Activated T-cell treated with anti-CD3 and anti-CD28 coated beads, Interleukin-2, amount 50 U/mL, for 48 hours (primary cell): ENCODE results near the gene CUX1.

ENCODE experiments used
- DNase-seq, 2 experiments: peaks; one replicate each; pipeline ENCODE4 v3.0.0-alpha.2; 2020

Gene CUX1

DNA sequence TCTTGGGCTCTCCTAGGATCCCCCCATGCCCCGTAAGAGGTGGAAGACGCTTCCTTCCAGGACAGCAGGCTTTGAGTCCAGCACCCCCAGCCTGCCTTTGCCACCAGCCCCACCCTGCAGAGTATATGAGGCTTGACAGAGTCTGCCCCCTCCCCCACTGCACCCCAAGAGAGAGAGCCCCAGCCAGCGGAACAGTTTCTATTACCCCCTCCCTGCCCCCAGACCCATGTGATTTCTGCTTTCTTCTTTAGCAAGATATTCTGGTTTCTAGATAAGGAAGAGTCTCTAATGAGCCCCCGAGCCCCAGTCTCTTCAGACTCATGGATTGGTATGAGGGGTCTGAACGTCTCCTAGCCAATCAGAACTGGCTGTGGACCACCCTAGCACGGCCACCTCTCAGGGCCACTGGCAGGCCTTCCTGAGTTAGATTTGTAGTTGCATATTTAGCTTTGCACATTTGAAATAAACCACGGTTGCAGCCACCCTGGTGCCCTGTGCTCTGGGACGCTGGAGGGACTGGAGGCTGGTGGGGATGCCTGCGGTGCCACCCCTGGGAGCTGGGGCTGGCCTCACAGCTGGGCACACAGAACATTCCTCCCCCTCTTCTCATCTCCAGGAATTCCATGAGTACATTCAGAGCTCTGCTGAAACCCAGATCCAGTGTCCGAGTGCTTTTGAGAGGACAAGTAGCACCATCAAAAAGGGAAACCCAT, 466.2 kb downstream of the CUX1 start:
- DNase-seq, result no peak

DNA sequence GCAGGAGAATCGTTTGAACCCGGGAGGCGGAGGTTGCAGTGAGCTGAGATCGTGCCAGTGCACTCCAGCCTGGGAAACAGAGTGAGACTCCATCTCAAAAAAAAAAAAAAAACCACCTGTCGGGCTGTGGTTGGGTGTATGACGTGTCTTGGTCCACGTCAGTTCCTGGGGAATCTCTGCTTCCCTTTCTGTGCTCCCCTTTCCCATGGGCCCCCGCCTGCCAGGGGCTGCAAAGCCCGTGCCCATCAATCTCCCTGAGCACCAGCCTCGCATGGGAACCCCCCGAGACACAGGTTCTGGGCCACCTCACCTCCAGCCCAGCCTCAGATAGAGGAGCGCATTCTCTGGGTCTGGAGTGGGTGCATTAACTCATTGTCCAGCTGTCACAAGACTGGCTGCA, 467.0 kb downstream of the CUX1 start:
- DNase-seq, result peak; percentile 35 to 43

- no peak for DNase-seq
These were observed 467.6 kb downstream of the CUX1 start for GRCh38 chr7:102284891-102285539.

GRCh38 chr7:102285540-102286236, 468.3 kb downstream of the CUX1 start:
- DNase-seq, result no peak

DNA sequence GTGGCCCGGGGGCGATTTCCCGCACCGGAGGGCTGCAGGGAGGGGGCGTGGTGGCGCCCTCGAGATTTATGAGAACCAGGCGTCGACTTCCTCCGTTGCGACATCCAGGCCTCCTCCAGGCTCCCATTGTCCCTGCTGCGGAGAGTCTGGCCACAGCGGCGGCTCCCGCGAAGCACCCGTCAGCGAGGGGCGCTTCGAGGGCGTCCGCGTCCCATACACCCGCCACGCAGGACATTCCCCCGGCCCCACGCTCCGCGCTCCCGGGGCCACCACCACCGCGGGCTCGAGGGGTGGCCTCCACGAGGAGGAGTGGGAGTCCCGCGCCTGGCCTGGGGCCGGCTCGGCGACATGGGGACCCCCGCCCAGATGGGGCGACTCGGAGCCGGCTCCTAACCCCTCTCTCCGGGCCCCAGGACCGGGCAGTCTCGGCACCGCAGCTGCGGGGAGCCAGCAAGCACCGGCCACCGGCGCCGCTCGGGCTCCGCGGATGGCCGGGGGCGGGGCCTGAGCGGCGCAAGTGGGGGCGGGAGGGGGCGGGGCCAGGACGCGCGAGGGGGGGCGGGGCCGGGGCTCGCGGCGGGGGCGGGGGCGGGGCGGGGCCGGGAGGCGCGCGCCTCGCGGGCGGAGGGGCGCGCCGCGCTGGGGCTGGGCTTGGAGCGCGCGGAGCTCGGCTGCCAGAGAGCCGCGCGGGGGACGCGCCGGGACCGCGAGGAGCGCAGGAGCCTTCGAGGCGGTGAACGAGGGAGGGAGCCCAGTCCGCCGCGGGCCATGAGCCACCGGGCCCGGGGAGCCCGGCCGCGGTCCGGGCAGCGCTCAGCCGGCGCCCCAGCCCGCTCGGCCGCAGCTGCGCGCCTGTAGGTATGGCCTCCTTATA, 469.0 kb downstream of the CUX1 start, which contains the start of gene SH2B2:
SH2B2 (plus strand) TSS at position 632 of the 874 bp plus-strand sequence. CDS start 13,683 bp downstream, outside the sequence.
- DNase-seq, result peak; percentile 67 to 72

DNA sequence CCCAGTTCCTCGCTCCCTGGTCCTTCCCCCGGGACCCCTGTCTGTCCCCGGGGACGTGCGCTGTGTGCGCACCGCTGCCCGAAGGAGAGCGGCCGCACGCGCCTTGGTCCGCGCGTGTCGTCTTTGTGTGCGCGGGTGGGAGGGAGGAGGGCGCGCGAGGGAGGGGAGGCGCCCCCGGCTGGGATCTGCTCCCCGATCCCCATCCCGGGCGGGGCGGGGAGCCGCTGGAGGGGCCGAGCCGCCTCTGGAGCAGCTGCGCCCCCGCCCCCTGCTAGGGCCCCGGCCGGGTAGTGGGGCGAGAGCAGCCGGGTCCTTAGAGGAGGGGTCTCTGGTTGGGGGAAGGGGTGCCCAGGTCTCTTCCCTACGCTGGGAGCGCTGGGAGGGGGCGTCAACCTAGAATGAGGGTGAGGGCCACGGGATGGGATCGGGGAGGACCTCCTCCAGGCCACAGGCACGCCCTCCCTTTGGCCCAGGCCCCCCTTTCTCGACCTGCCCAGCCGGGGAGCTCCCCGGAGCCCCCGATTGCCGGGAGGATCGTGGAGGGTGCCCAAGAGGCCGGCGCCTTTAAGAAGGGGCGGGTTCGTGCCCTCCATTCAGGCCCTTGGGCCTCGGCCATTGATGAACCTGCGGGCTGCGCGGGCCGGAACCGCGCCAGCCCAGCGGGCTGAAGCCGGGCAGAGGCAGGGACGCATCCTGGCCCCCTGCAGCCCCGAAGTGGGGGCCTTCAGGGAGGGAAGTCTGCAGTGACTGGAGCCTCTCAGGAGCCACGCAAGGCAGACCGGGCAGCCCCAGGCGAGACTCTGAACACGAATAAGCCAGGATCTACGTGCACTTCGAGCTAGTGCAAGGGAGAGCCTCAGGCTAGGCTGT, 469.9 kb downstream of the CUX1 start:
- DNase-seq, result peak; percentile 45 to 58

DNA sequence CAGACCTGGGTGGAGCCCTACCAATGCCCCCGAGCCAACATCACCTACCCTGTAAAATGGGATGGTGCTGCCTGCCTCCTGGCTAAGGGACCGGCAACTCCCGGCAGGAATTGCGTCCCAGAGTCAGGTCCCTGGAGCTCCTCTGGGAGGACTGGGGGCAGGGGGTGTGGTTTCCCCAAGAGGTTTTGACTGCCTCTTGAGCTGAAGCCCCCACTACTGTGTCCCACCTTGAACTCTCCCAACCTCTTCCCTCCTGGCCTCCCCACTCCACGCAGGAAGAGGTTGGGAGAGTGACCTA, 470.5 kb downstream of the CUX1 start:
- DNase-seq, result no peak

- no peak for DNase-seq
These were observed 471.0 kb downstream of the CUX1 start for GRCh38 chr7:102288285-102288930.

DNA sequence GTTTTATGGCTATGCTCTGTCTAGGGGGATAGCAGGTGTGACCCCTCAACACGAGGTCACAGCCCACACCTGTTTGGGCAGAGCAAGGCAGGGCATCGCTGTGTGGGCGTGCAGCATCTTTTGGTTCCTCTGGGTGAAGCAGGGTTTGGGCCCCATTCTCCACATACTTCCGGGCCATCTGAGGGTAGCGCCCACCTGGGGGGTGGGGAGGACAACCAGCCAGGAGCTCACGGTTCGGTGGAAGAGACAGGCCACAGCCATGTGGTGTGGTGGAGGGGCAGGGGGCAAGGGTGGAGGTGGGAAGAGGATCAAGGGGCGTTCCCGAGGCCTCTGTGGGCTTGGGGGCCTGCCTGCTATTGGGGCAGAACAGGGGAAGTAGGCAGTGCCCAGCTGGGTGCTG, 471.6 kb downstream of the CUX1 start:
- no peak for DNase-seq

DNA sequence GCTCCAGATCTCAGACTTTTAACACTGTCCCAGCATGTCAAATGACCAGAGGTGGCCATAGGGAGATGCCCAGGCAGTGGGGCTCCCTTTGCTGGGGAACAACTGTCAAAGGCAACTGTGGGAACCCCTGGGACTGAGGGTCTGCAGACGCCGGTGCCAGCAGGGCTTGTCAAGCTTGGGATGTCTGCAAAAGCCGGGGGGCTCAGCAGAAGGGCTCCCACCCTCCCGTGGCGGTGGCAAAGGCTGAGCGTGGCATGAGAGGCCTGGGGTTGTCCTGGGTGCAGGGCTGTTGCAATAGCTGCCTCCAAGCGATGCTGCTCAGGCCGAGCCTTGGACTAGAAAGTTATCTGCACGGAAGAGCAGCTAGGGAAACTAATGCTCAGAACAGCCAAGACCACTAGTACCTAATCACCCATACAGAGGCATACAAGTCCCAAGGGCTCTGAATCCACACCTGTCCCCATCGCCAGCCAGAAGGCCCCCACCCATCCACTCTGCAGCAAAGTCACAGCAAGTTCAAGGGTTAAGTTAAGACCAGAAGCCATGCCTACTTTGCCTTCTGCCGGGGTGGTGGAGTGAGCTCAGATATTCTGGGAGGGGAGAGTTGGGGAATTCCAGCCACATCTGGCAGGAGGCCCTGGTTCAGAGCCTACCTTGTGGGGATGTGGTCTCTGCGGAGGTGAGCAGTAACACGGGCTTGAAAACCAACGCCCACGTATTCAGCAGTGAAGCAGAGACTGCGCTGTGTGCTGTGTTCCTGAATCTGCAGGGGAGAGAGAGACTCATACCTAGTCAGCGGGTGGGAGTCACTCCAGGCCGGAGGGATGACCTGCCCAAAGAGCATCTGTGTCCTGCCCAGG, 473.9 kb downstream of the CUX1 start:
- DNase-seq, result peak; percentile 43 to 57

- DNase-seq, result no peak
These were observed 474.5 kb downstream of the CUX1 start for GRCh38 chr7:102291916-102292267.

GRCh38 chr7:102292813-102293798, 475.7 kb downstream of the CUX1 start:
- DNase-seq, result no peak

DNA sequence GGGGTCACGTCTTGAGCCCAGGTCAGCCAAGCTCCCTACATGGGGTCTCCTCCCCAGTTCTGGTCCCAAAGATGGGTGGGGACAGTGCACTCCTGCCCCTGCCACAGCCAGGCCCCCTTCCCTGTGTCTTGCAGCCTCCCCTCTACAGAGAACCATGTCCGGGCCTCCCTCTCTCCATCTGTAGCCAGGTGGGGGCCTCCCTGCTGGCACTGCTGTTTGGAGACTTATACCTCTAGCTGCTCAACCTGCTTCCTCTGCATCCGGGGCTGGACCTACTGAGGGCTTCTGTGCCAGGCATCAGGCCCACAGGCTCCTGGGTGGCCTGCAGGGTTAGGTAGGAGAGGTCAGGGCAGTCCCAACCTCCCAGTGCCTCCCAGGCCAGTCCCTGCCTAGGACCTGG, 477.2 kb downstream of the CUX1 start:
- no peak for DNase-seq

GRCh38 chr7:102295346-102296178, 478.1 kb downstream of the CUX1 start:
- no peak for DNase-seq

- DNase-seq, result no peak
These were observed 478.7 kb downstream of the CUX1 start for GRCh38 chr7:102296179-102296438.

- no peak for DNase-seq
These were observed 479.1 kb downstream of the CUX1 start for GRCh38 chr7:102296514-102296913.

GRCh38 chr7:102297487-102298218, 480.2 kb downstream of the CUX1 start:
- no peak for DNase-seq

DNA sequence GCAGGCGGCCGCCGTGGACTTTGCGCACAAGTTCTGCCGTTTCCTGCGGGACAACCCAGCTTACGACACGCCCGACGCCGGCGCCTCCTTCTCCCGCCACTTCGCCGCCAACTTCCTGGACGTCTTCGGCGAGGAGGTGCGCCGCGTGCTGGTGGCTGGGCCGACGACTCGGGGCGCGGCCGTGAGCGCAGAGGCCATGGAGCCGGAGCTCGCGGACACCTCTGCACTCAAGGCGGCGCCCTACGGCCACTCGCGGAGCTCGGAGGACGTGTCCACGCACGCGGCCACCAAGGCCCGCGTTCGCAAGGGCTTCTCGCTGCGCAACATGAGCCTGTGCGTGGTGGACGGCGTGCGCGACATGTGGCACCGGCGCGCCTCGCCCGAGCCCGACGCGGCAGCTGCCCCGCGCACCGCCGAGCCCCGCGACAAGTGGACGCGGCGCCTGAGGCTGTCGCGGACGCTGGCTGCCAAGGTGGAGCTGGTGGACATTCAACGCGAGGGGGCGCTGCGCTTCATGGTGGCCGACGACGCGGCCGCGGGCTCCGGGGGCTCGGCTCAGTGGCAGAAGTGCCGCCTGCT, 483.3 kb downstream of the CUX1 start:
- no peak for DNase-seq
